GM18508 (cell line): ENCODE measurements around the gene GPBP1.

Experiments
- ATAC-seq: cut with Tn5 transposase; IDR thresholded peaks from one replicate; pipeline ENCODE4 v1.9.1; 2021; ENCODE audit warnings: moderate number of reproducible peaks; ENCODE audit not compliant: insufficient read depth, unreplicated experiment

GPBP1 gene

GRCh38 chr5:57207681-57208080 is 33.8 kb downstream of the GPBP1 start:
- ATAC-seq = no peak

DNA sequence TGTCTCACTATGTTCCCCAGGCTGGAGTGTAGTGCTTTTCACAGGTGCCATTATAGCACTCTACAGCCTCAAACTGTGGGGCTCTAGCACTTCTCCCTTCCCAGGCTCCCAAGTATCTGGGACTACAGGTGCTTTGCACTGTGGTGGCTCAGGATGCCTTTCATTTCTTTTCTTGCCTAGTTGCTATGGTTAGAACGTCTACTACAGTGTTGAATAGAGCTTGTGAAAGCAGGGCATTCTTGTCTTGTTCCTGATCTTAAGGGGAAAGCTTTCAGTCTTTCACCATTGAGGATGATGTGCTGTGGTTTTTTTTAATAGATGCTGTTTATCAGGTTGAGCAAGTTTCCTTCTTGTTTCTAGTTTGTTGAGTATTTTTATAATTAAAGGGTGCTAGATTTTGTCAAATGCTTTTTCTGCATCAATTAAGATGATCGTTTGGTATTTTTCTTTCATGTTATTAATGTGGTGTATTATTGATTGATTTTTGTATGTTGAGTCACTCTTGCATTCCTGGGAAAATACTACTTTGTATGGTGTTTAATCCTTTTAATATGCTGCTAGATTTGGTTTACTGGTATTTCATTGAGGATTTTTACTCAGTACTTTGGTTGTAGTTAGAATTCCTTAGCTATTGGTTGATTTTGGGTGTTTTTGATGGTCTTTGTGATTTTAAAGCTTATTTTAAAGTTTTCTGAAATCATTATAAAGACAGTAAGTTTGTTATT is 35.6 kb downstream of the GPBP1 start:
- no peak for ATAC-seq

GRCh38 chr5:57210633-57211032 is 36.8 kb downstream of the GPBP1 start:
- no peak for ATAC-seq

DNA sequence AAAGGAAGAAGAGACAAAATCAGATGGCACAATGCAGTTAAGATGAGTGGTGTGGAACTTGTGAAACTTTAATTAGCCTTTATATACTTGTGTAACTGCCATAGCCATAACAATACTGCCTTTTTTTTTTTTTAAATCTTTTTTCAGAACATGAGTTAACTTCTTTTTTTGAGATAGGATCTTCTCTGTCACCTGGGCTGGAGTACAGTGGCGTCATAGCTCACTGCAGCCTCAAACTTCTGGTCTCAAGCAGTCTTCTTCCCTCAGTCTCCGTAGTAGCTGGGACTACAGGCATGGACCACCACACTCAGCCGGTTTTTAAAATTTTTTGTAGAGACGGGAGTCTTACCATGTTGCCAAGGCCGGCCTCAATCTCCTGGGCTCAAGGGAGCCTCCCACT is 37.2 kb downstream of the GPBP1 start:
- ATAC-seq = no peak

GRCh38 chr5:57215629-57216195 is 41.9 kb downstream of the GPBP1 start:
- no peak for ATAC-seq

DNA sequence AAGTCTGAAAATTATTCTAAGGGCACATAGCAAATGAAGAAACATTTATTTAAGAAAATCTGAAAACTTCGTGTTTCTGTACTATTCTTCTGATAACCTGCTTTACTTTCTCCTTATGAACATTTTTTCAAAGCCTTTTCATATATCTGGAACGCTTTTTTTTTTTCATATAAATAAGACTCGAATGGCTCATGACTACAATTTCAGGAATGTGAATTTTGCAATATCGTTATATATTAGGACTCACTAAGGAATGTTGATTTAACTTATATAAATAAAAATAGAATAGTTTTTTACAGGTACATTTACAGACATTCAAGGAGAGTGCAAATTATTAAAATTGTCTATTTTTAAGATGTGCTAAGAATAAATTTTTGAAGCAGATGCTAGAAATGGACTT is 42.9 kb downstream of the GPBP1 start:
- no peak for ATAC-seq

GRCh38 chr5:57219386-57219785 is 45.5 kb downstream of the GPBP1 start:
- no peak for ATAC-seq

DNA sequence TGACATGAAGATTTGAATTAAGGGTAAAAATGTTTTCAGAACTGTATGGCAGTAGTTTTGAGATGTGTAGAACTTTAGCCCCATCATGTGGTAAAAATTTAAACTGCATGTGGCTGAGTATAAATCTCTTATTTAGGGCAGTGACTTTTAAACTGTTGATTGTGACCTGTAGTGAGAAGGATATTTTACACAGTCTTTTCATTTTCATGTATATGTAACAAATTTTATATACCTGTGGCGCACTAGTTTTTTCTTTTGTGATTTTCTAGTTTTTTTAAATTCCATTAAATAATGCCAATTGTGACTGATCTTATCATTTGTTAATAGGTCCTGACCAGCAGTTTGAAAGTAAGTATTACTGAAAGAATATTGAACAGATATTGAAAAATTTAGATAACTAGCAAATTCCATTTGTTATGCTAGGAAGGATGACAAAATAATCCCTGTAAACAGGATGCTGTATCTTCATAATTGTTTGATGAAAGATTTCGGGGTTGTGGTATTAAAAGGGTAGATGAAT is 47.2 kb downstream of the GPBP1 start:
- ATAC-seq = no peak

DNA sequence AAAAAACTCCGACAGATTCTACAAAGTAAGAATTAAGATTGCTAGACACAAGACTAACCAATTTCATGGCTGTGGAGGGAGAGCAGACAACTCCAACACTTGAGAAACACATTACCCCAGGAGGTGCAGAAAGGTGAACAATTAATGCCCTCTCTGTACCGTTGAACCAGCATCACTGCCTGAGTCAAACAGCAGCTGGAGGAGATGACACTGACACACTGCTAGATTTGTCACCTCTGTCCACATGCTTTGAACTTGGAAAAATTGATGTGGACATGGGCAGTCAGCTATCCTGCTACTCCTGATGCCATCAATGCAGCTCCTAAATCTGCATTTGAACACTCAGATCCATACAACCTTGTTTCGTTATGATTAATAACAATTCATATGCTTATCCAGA is 51.7 kb downstream of the GPBP1 start:
- ATAC-seq = no peak

GRCh38 chr5:57229313-57229712 is 55.5 kb downstream of the GPBP1 start:
- ATAC-seq = no peak

- no peak for ATAC-seq
Measured at GRCh38 chr5:57231607-57232006, 57.7 kb downstream of the GPBP1 start.

DNA sequence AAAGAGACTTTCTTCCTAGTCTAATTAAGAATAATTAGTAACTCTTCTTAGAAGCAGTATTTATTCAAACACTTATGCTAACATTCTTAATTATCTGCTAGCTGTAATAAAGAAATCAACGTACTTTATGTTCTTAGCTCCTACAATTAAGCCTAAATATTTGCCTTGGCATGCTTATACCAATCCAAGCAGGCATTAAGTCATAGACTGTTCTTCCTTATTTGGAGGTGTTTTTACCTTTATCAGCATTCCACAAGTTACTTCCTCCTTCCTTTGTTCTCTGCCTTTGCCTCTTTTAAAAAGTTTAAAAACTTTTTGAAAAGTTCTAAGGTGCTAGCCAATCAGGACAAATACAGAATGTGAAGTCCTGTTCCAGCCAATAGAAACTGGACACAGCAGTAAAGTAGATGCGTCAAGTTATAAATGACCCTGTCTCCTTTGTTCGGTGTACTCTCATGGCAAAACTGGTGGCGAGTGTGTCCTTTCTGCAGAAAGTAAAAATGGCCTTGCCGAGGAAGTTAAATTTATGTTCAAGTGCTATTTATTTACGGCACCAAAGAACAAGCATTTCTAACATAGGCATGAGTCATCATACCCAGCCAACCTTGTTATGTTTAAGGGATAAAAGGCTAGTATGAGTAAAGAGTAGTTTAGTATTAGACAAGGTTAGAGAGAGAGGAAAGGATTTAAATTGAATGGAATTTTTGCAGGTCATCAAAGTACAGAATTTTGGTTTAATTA is 58.6 kb downstream of the GPBP1 start:
- no peak for ATAC-seq

DNA sequence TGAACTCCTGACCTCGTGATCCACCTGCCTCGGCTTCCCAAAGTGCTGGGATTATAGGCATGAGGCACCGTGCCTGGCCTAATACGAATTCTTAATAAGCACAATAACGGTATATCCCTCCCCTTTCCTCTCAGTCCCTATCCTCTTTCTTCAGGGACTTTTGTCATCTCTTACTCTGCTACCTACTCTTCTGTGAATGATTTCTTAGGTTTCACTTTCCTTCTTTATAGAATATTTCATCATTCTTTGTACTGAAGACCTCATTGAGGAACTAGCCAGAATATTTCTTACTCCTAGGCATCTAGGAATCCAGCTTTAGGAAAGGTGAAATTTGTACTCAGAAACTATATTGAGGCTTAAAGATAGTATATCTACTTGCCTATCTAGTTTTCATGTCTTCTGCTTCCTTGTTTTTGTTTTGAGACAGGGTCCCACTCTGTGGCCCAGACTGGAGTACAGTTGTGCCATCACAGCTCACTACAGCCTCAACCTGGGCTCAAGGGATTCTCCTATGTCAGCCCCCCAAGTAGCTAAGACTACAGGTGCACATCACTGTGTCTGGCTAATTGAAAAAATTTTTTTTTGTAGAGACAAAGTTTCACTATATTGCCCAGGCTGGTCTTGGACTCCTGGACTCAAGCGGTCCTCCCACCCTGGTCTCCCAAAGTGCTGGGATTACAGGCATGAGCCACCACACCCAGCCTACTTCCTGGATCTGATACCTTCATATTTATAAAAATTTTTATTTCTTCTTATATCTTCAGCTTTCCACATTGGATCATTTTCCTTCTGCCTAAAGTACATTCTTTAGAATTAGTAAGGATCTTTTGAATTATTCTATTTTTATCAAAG is 69.7 kb downstream of the GPBP1 start:
- ATAC-seq = peak; percentile 80

- no peak for ATAC-seq
Measured at GRCh38 chr5:57244331-57244730, 70.5 kb downstream of the GPBP1 start.

GRCh38 chr5:57246426-57246825 is 72.6 kb downstream of the GPBP1 start:
- no peak for ATAC-seq

GRCh38 chr5:57247765-57248164 is 73.9 kb downstream of the GPBP1 start:
- no peak for ATAC-seq

DNA sequence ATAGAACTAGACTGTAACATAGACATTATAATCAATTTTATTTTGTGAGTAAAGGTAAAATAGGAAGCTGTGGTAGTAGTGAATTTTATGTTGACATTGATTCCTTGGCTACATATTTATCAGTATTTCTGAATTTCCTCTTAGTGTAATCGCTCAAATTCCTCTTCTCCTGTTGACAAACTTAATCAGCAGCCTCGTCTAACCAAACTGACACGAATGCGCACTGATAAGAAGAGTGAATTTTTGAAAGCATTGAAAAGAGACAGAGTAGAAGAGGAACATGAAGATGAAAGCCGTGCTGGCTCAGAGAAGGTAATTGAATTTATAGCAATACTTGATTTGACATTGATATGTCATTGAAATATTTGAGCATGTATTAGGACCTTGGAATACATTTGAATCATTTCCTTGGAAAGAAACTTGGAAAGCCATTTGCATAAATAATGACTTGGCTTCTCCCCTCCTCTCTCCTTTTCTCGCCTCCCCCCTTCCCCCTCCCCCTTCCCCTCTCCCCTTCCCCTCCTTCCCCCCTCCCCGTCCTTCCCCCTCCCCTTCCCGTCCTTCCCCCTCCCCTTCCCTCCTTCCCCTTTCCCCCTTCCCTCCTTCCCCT is 75.5 kb downstream of the GPBP1 start:
- ATAC-seq = no peak

DNA sequence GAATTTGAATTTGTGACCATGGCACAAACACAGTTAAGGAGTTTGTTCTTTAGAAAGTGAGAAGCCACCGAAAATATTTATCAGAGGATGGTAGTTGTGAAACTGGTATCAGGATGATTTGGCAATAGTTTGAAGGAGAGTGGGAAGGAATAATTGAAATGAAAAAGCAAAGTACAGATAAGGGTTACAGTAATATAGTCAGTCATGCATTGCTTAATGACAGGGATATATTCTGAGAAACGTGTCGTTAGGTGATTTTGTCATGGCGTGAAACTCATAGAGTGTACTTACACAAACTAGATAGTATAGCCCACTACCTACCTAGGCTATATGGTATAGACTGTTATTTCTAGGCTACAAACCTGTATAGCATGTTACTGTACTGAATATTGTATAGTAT is 84.2 kb downstream of the GPBP1 start:
- ATAC-seq = no peak

DNA sequence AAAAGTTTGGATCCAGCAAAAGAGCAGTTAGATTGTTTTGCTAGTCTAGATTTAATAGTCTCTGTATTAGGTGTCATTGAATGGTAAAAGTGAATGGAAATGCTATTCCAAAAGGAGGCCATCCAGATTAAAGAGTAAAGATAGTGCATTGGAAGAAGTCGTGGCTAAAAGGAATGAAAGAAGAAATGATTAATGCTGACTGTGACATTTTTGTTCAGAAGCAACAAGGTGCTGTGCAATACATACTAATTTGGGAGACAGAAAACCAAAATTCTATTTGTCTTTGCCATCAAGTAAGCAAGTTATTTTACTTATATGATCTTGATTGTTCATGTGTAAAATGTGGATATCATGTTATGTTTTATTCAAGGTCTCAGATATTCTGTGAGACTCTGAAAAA is 85.1 kb downstream of the GPBP1 start:
- no peak for ATAC-seq

DNA sequence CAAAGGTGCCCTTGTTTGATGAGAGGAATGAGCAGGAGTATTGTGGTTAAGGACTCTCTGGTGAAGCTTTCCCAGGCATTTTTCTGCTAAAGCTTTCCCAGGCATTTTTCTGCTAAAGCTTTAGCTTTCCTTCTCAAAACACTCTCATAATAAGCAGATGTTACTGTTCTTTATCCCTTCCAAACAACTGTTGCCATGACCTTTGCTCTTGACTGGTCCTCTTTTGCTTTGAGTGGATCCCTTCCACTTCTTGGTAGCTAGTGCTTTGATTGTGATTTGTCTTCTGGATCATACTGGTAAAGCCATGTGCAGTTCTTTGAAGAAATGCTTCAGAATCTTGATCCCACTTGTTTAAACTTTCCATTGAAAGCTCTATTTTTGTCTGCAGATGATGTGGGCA is 85.8 kb downstream of the GPBP1 start:
- ATAC-seq = no peak
